GM19351 (cell line): ENCODE measurements around the gene OR52A1.
"Not testable (repeated sequence)": the region's sequence is repeated elsewhere in the genome, so short reads cannot be mapped to it uniquely, and the experiment has no call there.

Experiments
- ATAC-seq: cut with Tn5 transposase; IDR thresholded peaks from one replicate; pipeline ENCODE4 v1.9.1; 2021; ENCODE audit warnings: mild to moderate bottlenecking, moderate library complexity; ENCODE audit not compliant: unreplicated experiment

The OR52A1 gene

DNA sequence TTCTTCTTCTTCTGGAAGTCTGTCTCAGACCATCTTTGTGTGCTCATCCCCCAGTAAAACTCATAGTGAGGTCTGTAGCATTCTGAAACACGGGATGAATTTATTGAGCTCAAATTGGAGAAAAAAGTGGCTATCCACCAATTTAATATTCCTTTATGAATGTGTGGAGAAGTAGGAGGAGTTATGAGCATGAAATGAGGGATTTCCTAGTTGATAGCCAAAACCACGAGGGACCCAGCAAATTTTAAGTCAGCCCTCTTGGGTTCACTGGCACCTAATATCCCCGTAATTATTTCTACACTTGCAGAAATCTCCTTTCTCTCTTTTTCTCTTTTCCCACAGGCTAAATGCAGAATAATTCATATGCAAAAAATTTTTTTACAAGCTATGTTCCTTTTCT, at the start of gene OR52A1:
TSS of gene OR52A1 (minus strand) at position 101 of the 400 bp plus-strand sequence. CDS start 2,388 bp downstream, outside the sequence.
- no peak for ATAC-seq

DNA sequence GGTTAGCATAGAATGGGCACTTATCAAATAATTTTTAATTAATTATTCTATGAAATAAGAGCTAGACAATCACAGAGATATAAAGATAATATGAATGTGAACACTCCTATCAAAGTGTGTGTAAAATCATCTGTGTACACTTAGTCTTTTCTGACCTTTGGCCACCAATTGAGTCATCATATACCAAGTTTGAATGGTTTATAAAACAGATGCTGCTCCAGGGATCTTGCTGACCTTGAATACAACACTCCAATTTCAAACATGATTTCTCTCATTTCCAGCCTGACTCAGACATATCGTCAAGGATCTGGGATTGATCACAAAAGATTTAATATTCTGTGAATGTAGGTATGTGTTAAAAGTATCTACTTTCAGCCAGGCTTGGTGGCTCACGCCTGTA, 48.8 kb upstream of the OR52A1 start:
- ATAC-seq = no peak

DNA sequence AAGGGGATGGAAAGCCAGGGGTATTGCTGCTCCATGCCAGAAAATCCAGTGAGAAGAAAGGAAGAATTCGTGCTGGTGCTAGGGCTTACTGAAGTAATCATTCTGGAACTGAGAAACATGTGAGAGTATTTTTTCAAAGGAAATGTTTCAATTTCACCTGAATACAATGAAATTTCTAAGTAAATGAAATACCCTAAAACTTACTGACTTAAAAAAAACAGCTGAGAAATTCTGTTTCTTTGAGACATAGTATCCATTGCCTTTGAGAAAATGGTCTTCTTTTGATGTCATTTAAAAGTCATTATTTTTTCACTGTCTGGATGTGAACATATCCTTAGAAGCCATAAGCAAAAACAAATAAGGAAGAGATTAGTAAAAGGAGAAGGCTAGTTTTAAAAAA, 46.0 kb upstream of the OR52A1 start, which contains the start of gene OR51V1:
TSS of gene OR51V1 (minus strand) at position 101 of the 400 bp plus-strand sequence. CDS start at position 101, 0 bp downstream.
- ATAC-seq = no peak

DNA sequence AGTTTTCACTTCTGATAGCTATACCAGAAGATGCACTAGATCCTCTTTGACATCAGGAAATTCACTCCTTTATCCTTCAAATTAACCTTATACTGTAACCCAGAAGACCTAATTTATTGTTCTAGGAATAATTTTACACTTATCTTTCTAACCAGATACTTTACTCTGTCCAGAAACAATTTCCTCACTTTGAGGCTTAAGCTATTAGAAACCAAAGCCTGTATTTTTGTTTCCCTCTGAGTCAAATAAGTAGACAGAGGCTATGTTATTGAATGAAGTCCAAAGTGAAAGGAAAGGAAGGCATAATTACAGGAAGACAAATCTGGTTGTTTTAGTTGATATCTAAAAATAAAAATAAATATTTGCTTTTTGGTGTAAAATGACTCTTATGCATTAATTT, 43.7 kb upstream of the OR52A1 start:
- no peak for ATAC-seq

DNA sequence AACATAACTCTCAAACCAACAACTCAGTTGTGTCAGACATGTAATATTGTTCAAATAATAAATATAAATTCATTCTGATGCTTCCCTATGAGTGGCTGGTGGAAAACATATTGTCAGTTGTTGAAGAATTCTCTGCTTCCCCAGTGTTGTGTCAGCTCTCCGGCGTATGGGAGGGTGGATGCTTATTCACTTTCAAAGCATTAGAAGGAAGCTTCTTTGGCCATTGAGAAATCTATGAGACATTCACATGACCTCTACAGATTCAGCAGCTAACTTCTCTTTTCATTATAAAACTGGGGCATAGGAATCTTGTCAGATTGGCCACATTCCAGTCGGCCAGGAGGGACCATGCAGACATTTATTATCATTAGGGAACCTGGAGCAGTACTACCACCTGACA, 43.0 kb upstream of the OR52A1 start:
- ATAC-seq = no peak

DNA sequence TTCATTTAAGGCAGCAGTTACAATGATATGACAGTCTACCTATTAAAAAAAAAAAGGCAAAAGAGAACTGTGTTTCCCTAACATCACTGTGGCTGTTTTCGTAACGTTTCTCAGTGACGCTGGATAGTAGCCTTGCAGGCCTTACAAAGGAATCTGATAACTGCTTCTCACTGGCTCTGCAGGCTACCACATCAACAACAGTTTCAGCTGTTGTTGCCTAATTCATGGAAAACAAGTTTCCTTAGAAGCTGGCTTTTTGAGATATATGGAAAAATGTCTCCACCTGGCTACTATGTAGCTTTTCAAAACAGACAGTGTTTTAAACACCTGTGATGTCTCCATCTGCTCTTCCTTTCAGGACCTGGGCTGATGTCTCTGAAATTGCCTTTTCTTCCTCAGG, 42.2 kb upstream of the OR52A1 start:
- ATAC-seq = no peak

DNA sequence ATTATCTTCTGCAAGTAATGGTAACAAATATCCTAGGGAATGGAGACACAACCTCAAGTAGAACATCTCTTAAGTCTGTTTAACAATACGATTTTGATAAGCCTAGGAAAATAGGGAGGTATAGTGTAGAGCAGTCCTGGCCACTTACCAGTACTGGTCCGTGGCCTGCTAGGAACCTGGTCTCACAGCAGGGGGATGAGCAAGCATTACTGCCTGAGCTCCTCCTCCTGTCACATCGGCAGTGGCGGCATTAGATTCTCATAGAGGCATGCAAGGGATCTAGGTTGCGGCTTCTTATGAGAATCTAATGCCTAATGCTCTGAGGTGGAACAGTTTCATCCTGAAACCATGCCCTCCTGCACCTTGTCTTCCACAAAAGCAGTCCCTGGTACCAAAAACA, 41.5 kb upstream of the OR52A1 start:
- ATAC-seq = no peak

DNA sequence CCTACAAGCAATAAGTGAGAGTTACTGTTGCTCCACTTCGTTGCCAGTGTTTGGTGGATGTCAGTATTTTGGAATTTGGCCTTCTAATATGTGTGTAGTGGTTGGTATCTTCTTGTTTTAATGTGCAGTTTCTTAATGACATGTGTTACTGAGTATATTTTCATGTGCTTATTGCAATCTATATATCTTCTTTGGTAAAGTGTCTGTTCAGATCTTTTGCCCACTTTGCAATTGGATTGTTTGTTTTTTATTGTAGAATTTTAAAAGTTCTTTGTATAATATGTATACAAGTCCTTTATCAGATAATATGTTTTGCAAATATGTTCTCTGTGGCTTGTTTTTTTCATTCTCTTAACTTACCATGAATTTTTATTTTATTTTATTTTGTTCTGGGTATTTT, 38.2 kb upstream of the OR52A1 start:
- no peak for ATAC-seq

DNA sequence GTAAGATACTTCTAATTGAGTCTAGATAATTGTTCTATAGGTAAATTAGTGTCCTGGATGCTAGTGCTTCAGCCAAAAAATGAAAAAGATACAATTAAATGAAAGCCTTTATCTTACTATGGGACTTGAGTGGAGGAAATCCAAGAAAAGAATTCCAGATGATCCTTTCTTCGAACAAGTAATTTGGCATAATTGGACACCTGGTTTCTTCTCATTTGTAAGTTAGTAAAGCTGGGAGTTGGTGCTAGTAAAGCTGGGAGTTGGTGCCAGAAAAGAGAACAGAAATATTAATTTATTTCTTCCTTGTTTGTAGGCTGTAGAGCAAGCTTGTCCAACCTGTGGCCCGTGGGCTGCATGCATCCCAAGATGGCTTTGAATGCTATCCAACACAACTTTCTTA, 33.6 kb upstream of the OR52A1 start:
- ATAC-seq = no peak

DNA sequence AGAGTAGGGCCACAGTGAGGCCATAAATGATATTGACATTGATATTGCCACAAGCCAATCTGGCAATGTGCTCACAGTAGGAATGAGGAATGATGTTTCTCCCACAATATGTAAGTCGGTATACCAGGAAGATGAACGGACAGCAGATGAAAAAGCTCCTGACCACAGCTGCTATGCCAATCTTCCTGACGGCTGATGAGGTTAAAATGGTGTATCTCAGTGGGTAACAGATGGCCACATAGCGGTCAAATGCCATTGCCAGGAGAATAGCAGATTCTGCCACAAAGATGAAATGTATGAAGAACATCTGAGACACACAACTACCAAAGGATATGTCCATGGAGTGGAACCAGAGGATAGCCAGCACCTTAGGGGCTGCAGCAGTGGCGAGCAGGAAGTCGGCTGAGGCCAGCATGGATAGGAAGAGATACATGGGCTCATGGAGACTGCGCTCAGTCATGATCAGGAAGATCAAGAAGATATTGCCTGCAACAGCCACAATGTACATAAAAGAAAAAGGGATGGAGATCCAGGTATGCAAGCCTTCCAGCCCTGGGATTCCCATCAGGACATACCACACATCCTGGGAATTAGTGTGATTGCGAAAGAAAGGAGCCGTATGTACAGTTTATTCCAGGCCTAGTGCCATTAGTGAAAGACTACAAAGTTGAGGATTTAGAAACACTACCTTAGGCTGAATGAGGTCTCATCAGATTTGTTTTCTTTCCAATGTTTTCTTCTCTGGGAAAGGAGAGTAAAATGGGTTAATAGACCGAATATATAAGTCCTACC, 23.7 kb upstream of the OR52A1 start:
- ATAC-seq = no peak

DNA sequence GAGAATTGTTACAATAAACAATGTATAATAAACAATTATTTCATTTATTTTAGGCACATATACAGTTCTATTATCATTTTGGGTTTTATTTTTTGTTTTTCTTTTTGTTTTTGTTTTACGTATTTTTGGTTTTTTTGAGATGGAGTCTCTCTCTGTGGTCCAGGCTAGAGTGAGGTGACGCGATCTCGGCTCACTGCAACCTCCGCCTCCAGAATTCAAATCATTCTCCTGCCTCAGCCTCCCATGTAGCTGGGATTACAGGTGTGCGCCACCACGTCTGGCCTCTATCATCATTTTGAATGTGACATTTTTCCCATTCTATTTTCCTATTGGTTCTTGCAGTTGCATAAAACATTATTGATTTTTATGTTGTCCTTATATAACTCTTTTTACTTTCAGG, 20.4 kb upstream of the OR52A1 start:
- no peak for ATAC-seq

DNA sequence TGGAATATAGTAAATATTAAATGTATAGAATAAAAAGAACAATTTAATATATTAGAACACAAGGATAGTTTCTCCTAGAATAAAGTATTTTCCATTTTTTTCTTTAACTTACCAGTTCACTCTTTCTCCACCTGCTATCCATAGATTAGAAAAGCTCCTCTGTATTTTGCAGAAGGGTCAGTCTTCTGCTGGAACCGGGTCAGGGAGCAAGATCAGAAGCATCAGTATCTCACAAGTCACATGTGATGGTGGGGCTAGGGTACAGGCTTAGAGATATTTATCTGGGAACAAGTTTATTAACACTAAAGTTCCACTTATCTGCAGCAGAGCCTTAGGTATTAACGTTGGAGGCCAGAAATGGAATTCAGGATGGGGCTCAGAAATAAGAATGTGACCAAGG, 17.3 kb upstream of the OR52A1 start:
- no peak for ATAC-seq

DNA sequence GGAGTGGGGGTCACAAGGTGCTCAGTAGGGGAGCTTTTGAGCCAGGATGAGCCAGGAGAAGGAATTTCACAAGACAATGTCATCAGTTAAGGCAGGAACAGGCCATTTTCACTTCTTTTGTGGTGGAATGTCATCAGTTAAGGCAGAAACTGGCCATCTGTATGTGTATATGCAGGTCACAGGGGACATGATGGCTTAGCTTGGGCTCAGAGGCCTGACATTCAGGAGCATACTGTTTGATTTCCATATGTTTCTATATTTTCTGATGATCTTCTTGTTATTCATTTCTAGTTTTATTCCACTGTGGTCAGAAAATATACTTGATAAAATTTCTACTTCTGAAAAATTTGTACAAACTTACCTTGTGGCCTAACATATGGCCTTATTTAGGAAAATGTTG, 11.3 kb upstream of the OR52A1 start:
- ATAC-seq = not testable (repeated sequence)

DNA sequence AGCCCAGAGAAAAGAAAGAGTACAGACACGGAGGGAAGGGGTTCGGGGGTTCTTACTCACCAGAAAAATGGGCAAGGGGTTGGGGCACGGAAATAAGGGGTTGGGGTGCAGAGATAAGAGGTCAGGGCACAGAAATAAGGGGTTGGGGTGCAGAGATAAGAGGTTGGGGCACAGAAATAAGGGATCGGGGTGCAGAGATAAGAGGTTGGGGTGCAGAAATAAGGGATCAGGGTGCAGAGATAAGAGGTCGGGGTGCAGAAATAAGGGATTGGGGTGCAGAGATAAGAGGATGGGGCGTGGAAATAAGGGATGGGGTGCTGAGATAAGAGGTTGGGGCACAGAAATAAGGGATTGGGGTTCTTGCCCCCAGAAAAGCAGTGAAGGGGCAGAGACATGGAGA, 10.2 kb upstream of the OR52A1 start:
- not testable (repeated sequence) for ATAC-seq

DNA sequence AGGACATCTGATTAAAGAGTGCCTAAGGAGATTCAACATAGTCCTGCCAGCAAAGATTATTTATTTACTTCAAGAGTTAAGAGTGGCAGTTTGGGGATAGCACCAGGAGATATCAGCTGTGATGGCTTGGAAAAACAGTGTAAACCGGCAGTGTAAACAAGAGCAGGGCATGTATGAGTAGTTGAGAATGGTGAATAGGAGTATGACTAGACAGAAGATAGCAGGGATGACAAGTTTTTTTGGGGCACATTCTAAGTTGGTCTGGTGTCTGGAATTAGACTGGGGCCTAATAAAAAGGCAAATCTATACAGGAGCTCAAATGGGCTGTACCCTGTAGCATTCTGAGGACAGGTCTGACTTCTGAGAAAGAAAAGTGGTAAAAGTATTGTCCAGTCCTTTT, 6.5 kb upstream of the OR52A1 start:
- not testable (repeated sequence) for ATAC-seq

DNA sequence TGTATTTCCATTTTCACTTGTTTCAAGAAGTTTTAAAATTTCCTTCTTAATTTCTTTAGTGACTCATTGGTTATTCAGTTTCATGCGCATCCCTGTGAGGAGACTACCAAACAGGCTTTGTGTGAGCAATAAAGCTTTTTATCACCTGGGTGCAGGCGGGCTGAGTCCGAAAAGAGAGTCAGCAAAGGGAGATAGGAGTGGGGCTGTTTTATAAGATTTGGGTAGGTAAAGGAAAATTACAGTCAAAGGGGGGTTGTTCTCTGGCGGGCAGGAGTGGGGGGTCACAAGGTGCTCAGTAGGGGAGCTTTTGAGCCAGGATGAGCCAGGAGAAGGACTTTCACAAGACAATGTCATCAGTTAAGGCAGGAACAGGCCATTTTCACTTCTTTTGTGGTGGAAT, 5.7 kb upstream of the OR52A1 start:
- ATAC-seq = not testable (repeated sequence)

DNA sequence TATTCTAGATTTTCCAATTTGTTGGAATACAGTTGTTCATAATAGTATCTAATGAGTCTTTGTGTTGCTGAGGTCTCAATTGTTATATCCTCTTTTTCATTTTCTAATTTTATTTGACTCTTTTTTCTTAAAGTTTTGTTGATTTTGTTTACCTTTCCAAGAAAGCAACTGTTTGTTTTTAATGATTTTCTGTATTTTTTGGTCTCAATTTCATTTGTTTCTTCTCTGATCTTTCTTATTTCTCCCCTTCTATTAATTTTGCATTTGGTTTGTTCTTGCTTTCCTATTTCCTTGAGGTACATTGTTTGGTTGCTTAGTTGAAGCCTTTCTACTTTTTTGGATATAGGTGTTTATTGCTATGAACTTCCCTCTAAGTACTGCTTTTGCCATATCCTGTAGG, 5.2 kb upstream of the OR52A1 start:
- no peak for ATAC-seq

DNA sequence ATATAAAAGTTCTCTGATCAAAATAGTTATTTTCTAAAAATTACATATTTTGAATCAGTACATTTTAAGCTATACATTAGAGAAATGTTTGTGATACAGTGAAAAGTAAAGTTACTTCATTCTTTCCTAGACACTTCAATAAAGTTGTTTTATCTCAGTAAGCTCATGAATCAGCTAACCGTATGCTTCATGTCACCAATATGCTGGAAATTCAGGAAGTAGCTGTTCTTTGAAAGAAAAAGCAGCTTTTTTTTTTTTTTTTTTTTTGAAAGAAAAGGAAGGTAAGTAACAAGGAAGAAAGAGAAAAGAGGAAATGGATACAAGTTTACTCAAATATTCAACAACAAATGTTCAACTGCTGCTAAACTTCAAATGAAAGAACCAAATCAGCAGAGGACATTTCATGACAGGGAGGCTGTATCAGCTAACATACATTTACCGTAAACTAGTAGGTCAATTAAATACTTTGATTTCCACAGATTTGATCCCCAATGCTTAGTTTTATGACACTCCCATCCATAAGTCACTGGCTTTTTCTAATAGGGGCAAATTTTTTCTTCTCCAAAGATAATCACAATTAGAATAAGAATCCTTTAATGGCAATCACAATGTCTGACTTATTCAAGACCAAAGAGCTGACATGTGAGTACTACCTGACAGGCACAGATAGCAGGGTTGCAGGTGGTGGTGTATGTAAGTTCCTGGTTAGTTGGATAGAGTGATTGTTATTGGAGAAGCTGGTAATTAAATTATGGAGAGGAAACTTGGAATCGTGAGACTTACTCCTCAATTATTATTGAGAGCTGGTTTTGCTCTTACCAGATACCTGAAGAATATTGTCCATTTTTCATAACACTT, 754 bp downstream of the OR52A1 start:
- ATAC-seq = no peak

DNA sequence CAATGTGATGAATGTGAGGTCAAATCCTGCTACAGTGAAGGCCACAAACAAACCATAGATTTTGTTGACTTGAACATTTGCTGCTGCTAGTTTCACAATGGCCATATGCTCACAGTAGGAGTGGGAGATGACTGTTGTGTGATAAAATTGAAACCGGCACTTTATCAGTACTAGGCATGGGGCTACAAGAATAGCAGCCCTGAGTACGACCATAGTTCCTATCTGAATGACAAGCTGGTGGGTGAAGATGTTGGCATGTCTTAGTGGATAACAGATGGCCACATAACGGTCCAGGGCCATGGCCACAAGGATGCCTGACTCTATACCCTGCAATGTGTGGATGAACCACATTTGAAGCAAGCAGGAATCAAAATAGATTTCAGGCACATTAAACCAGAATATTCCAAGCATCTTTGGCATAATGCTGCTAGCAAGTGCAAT, 2.8 kb downstream of the OR52A1 start:
- ATAC-seq = no peak

DNA sequence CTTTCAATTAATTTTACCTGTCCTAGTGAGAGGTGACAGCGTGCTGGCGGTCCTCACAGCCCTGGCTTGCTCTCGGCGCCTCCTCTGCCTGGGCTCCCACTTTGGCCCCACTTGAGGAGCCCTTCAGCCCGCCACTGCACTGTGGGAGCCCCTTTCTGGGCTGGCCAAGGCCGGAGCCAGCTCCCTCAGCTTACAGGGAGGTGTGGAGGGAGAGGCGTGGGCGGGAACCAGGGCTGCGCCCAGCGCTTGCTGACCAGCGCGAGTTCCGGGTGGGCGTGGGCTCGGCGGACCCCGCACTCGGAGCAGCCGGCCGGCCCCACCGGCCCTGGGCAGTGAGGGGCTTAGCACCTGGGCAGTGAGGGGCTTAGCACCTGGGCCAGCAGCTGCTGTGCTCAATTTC, 10.4 kb downstream of the OR52A1 start:
- not testable (repeated sequence) for ATAC-seq

DNA sequence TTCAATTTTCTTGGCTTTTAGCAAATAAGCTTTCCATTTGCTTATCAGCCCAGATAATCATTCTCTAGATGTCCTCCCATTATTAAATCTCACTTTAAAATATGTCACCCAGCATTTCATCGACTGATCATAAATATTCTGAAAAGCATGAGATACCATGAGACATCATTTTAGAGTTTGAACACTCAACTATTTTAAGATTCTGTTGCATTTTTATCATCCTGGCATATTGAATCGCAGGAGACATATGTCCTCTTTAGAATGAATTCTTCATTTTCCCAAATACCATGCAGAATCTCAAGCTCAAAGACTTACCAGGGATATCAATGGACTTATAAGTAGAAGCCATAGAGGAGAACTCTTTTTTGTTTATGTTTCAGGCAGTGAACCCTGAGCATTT, 16.6 kb downstream of the OR52A1 start, which contains the start of gene OR52A5:
TSS of gene OR52A5 (minus strand) at position 361 of the 400 bp plus-strand sequence. CDS start 5,714 bp downstream, outside the sequence.
- ATAC-seq = no peak

DNA sequence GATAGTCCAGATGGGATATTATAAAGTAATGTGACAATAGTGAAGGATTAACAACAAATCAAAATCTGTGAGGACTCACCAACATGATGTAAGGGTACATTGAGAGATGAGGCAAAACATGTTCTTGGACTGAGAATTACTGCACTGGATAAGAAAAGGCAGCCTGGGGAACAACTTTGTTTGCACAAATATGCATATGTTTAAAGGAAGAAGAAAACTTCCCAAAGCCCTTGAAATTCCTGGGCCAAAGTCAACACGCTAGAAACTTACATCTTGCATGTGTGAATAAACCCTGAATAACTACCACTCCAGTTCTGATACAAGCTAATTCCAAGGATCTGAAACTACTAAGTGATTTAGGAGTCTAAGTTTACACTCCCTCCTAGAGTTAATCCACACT, 17.5 kb downstream of the OR52A1 start:
- no peak for ATAC-seq
